H9 (cell line): Measurements from ENCODE around the gene CLPSL1. TPM values are rescaled to one million over a fixed set of nuclear protein-coding genes. Genes with fewer than 3 reads are reported as not detected.

ENCODE experiments used
- DNase-seq: peaks from one replicate; pipeline ENCODE4 v3.0.0-alpha.2; 2017
- H2AFZ ChIP-seq: one replicate; pipeline ENCODE4 v1.6.1; 2013; ENCODE audit warnings: mild to moderate bottlenecking, low read length, control low read depth, moderate library complexity
- H2AK5ac ChIP-seq: 2 replicates; pipeline ENCODE4 v1.6.1; 2013; ENCODE audit warnings: low read length, control low read depth, mixed read lengths; ENCODE audit not compliant: insufficient read length
- H2BK120ac ChIP-seq: one replicate; pipeline ENCODE4 v1.6.1; 2013; ENCODE audit warnings: low read depth, mild to moderate bottlenecking, low read length, control low read depth, inconsistent platforms; ENCODE audit not compliant: poor library complexity, severe bottlenecking
- H2BK12ac ChIP-seq: 2 replicates; pipeline ENCODE4 v1.6.1; 2013; ENCODE audit warnings: low read length, control low read depth, mixed read lengths, low read depth; ENCODE audit not compliant: insufficient read length
- H2BK15ac ChIP-seq: 2 replicates; pipeline ENCODE4 v1.6.1; 2013; ENCODE audit warnings: low read depth, low read length, control low read depth
- H2BK20ac ChIP-seq: one replicate; pipeline ENCODE4 v1.6.1; 2013; ENCODE audit warnings: low read depth, mild to moderate bottlenecking, low read length, control low read depth, inconsistent platforms; ENCODE audit not compliant: poor library complexity, severe bottlenecking
- H2BK5ac ChIP-seq: 2 replicates; pipeline ENCODE4 v1.6.1; 2013; ENCODE audit warnings: low read length, control low read depth, mixed read lengths; ENCODE audit not compliant: insufficient read length
- H3K14ac ChIP-seq: 2 replicates; pipeline ENCODE4 v1.6.1; 2013; ENCODE audit warnings: low read length, control low read depth; ENCODE audit not compliant: insufficient read depth
- H3K18ac ChIP-seq: 2 replicates; pipeline ENCODE4 v1.6.1; 2013; ENCODE audit warnings: low read depth, mild to moderate bottlenecking, mixed read lengths, low read length, control low read depth; ENCODE audit not compliant: insufficient read length
- H3K23ac ChIP-seq: 2 replicates; pipeline ENCODE4 v1.6.1; 2013; ENCODE audit warnings: low read length, control low read depth, mixed read lengths, low read depth; ENCODE audit not compliant: insufficient read length
- H3K23me2 ChIP-seq: 2 replicates; pipeline ENCODE4 v1.6.1; 2013; ENCODE audit warnings: low read depth, mild to moderate bottlenecking, mixed read lengths, low read length, control low read depth; ENCODE audit not compliant: insufficient read length, poor library complexity, severe bottlenecking
- H3K27ac ChIP-seq: 2 replicates; pipeline ENCODE4 v1.5.1; 2013; ENCODE audit warnings: low read length, control low read depth, mixed read lengths, low read depth; ENCODE audit not compliant: insufficient read length
- H3K27me3 ChIP-seq: 2 replicates; pipeline ENCODE4 v1.6.1; 2013; ENCODE audit warnings: low read length, control low read depth, inconsistent platforms; ENCODE audit not compliant: insufficient read depth
- H3K4ac ChIP-seq: 2 replicates; pipeline ENCODE4 v1.6.1; 2013; ENCODE audit warnings: low read depth, mild to moderate bottlenecking, control low read depth, inconsistent platforms, low read length, moderate library complexity
- H3K4me1 ChIP-seq: 2 replicates; pipeline ENCODE4 v1.6.1; 2013; ENCODE audit warnings: low read length, control low read depth, inconsistent platforms; ENCODE audit not compliant: insufficient read depth
- H3K4me2 ChIP-seq: 2 replicates; pipeline ENCODE4 v1.6.1; 2013; ENCODE audit warnings: low read length, control low read depth, mixed read lengths; ENCODE audit not compliant: insufficient read length, insufficient read depth
- H3K56ac ChIP-seq: 2 replicates; pipeline ENCODE4 v1.6.1; 2013; ENCODE audit warnings: low read depth, mild to moderate bottlenecking, mixed read lengths, low read length, control low read depth; ENCODE audit not compliant: insufficient read length
- H3K79me1 ChIP-seq: 2 replicates; pipeline ENCODE4 v1.6.1; 2013; ENCODE audit warnings: low read depth, mild to moderate bottlenecking, moderate library complexity, low read length, control low read depth, inconsistent platforms; ENCODE audit not compliant: insufficient read depth, poor library complexity, severe bottlenecking
- H3K79me2 ChIP-seq: 2 replicates; pipeline ENCODE4 v1.6.1; 2013; ENCODE audit warnings: low read length, control low read depth, inconsistent platforms; ENCODE audit not compliant: insufficient read depth
- H3K9ac ChIP-seq: 2 replicates; pipeline ENCODE4 v1.6.1; 2013; ENCODE audit warnings: low read length, control low read depth, mixed read lengths; ENCODE audit not compliant: insufficient read length; ENCODE audit errors: extremely low read depth
- H3K9me3 ChIP-seq: one replicate; pipeline ENCODE4 v1.6.1; 2013; ENCODE audit warnings: low read depth, low read length, inconsistent platforms; ENCODE audit not compliant: control insufficient read depth
- H3T11ph ChIP-seq: one replicate; pipeline ENCODE4 v1.6.1; 2013; ENCODE audit warnings: mild to moderate bottlenecking, low read length, control low read depth, inconsistent platforms
- H4K20me1 ChIP-seq: one replicate; pipeline ENCODE4 v1.6.1; 2013; ENCODE audit not compliant: control insufficient read depth, insufficient read length, insufficient read depth
- H4K5ac ChIP-seq: 2 replicates; pipeline ENCODE4 v1.6.1; 2013; ENCODE audit warnings: low read depth, mild to moderate bottlenecking, mixed read lengths, low read length, control low read depth; ENCODE audit not compliant: insufficient read length
- H4K8ac ChIP-seq: replicated peaks from 2 replicates; pipeline ENCODE4 v1.6.1; 2013; ENCODE audit warnings: low read length, control low read depth, mixed read lengths, low read depth; ENCODE audit not compliant: insufficient read length
- H4K91ac ChIP-seq: 2 replicates; pipeline ENCODE4 v1.6.1; 2013; ENCODE audit warnings: low read depth, mild to moderate bottlenecking, moderate library complexity, mixed read lengths, low read length, control low read depth; ENCODE audit not compliant: insufficient read length
- H3K27ac Mint-ChIP-seq, 3 experiments: 2 replicates in 2 of 3; 3 replicates in 1 of 3; pipeline ENCODE4 v1.8.0; 2020 to 2021; ENCODE audit warnings: mixed read lengths in 3 of 3, mild to moderate bottlenecking in 1 of 3, moderate library complexity in 1 of 3
- H3K27me3 Mint-ChIP-seq: 2 replicates; pipeline ENCODE4 v1.8.0; 2021; ENCODE audit warnings: low read depth, mild to moderate bottlenecking, moderate library complexity, mixed read lengths
- H3K36me3 Mint-ChIP-seq, 3 experiments: 2 replicates in 2 of 3; 3 replicates in 1 of 3; pipeline ENCODE4 v1.8.0; 2020 to 2021; ENCODE audit warnings: low read depth in 3 of 3, mixed read lengths in 3 of 3; ENCODE audit not compliant: insufficient read depth in 1 of 3
- H3K4me1 Mint-ChIP-seq, 2 experiments: 2 replicates each; pipeline ENCODE4 v1.8.0; 2020; ENCODE audit warnings: mixed read lengths in 2 of 2
- H3K4me3 Mint-ChIP-seq, 2 experiments: 2 replicates in 1 of 2; 3 replicates in 1 of 2; pipeline ENCODE4 v1.8.0; 2020 to 2021; ENCODE audit warnings: mild to moderate bottlenecking in 2 of 2, mixed read lengths in 2 of 2, moderate library complexity in 1 of 2
- H3K9me3 Mint-ChIP-seq, 2 experiments: 2 replicates in 1 of 2; 3 replicates in 1 of 2; pipeline ENCODE4 v1.8.0; 2020; ENCODE audit warnings: mild to moderate bottlenecking in 2 of 2, mixed read lengths in 2 of 2, moderate library complexity in 1 of 2
- CTCF ChIP-seq: fragments of 200-600 bp; sonication (generic); conservative IDR thresholded peaks from 3 replicates; pipeline ENCODE4 v1.8.0; 2021; ENCODE audit warnings: antibody characterized with exemption, mild to moderate bottlenecking
- WGBS: extraction: QIAGEN DNeasy Blood & Tissue Kit; methylation state at CpG from one replicate; pipeline ENCODE4 v1.1.7; 2013; ENCODE audit warnings: missing lambda C conversion rate, low lambda C conversion rate, mixed read lengths; ENCODE audit not compliant: insufficient read length; ENCODE audit errors: extremely low coverage; 5-methylcytosine and 5-hydroxymethylcytosine counted together
- total RNA-seq: library from RNA; stranded (reverse); gene quantifications from 2 replicates; pipeline ENCODE4 v1.2.1, GENCODE V29; 2021

The CLPSL1 gene
- total RNA-seq, 1 experiment from 2014 or later, result not detected

DNA sequence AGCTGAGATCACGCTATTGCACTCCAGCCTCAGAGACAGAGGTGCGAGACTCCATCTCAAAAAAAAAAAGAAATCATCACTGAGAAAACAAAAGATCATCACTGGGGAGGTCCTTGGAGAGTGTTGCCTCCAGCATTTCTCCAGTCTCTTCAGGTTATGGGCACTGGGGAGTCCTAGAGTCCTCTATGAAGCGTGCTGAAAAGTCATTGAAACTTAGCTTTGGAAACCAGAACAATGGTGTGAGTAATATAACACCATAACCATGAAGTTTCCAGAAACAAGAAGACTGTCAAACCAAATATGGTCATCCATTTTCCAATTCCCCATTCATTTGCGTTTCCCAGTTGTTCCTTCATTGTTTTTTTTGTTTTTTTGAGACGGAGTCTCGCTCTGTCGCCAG, 30.3 kb upstream of the CLPSL1 start:
- Histone ChIP-seq H4K8ac (no peak overlapping the region), H4K5ac (no peak overlapping the region), H3K23me2 (no peaks in the 10 kb centered on the region), H3K4ac (no peak overlapping the region), H3K23ac (no peak overlapping the region), H3K79me2 (no peaks in the 10 kb centered on the region), H3K14ac (no peak overlapping the region), H3K27me3 (no peaks in the 10 kb centered on the region), H3K18ac (no peak overlapping the region), H2BK120ac (no peak overlapping the region), H4K20me1 (no peaks in the 10 kb centered on the region), H2AK5ac (no peak overlapping the region), H2BK20ac (no peak overlapping the region), H4K91ac (no peak overlapping the region), H3K79me1 (no peaks in the 10 kb centered on the region), H3K56ac (no peak overlapping the region), H3K4me1 (peaks cover 9% of the 10 kb centered on the region; the same call in 1 of the 2 replicates), H2BK5ac (no peak overlapping the region), H2BK15ac (no peak overlapping the region), H3K4me2 (no peak overlapping the region), H3K27ac (no peak overlapping the region), H3K9ac (no peak overlapping the region), H2BK12ac (no peak overlapping the region), H3T11ph (no peak overlapping the region), H3K9me3 (no peaks in the 10 kb centered on the region), H2AFZ (no peak overlapping the region)
- Mint-ChIP-seq H3K27ac (no peak overlapping the region), H3K27me3 (no peaks in the 10 kb centered on the region; the same call in none of the 2 replicates), H3K36me3 (peaks cover 0 to 11% (median 3%) of the 10 kb centered on the region in 3 experiments; a peak in 4 of 7 replicates), H3K4me3 (no peak overlapping the region), H3K4me1 (peaks cover 17 to 19% of the 10 kb centered on the region in 2 experiments), H3K9me3 (peaks cover 3 to 9% of the 10 kb centered on the region in 2 experiments)
- no CpG with 5 or more reads among the region's 7 CpGs for WGBS
- no peak for TF ChIP-seq CTCF
- DNase-seq, result no peak
